HG02678 (cell line): ENCODE measurements around the gene OR2J3.
"Not testable (repeated sequence)": the region's sequence is repeated elsewhere in the genome, so short reads cannot be mapped to it uniquely, and the experiment has no call there.

ENCODE experiments used
- ATAC-seq: cut with Tn5 transposase; IDR thresholded peaks from one replicate; pipeline ENCODE4 v1.9.1; 2021; ENCODE audit warnings: mild to moderate bottlenecking, moderate library complexity; ENCODE audit not compliant: unreplicated experiment

OR2J3 gene

DNA sequence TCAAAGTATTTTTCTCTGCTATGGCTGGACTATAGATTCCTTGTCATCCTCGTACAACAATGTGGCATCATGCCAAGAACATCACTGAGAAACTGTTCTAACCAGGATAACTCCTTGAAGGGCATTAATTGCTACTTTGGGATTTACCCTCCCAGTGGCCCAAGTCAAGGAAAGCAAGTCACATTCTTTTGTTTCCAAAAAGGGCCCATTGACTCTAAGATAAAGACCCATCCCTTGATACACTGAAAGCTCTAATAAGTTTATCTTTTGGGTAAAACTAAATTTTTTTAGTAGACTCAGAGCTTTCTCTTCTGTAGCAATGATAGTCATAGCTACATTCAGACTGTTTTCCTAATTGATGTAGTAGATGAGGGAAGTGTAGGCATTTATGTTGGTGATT, at the start of gene OR2J3:
TSS of gene OR2J3 (plus strand) at position 301 of the 400 bp plus-strand sequence. CDS start 3,833 bp downstream, outside the sequence.
- no peak for ATAC-seq

DNA sequence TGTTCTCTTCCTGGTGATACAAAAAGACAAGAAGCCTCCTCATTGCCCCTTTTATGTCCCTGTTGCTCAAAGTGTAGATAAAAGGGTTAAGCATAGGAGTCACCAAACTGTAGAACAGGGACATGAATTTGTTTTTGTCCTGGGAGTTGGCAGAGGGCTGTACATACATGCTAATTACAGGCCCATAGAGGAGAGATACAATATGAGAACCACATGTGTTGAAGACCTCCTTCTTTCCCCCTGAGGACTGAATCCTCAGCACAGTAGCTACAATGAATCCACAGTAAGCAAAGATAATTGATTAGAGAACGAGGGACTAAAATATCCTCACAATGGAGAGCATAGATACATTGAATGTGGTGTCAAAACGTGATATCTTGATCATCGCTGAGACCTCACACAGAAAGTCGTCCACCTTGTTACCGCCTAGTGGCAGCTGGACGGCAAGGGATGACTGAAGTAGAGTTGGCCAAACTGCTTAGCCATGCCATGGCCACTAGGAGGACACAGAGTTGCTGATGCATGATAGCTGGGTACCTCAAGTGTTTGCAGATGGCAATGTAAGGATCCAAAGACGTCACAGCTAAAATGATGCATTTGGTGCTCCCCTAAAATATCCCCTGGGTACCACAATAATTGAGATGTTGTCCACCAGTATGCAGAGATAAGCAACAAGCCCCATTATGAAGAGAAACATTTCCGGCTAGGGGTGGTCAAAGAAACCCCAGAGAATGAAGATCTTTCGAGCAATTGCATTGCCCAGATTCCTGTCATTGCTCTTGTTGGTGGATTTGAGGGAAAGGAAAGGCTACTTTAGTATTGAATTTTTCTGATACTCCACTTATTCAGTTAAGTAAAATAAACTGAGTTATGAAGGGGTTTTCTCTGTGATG, 35.8 kb upstream of the OR2J3 start:
- ATAC-seq = peak; percentile 62

GRCh38 chr6:29079203-29079602, 28.7 kb upstream of the OR2J3 start:
- no peak for ATAC-seq

GRCh38 chr6:29081312-29081711, 26.5 kb upstream of the OR2J3 start:
- no peak for ATAC-seq

- no peak for ATAC-seq
These were observed 25.4 kb upstream of the OR2J3 start for GRCh38 chr6:29082457-29082856.

DNA sequence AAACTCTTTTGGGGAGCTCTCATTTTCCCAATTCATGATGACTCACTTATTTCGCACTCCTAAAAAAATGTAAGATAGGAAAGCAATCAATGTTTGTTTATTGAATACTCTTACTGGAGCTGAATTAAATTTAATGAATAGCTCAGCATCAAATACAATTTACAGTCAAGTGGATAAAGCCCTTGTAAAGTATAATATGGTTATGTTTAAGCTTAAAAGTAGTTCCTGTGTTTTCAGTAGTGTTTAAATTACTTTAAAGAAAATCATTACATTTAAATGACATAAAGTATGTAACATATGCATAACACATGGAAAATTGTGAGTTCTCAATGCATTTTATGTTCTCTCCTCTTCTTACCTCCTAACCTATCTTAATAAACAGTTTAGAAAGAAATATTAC, 20.6 kb upstream of the OR2J3 start, which contains the start of gene OR2B3:
TSS of gene OR2B3 (minus strand) at position 101 of the 400 bp plus-strand sequence. CDS start at position 36, 65 bp downstream.
- no peak for ATAC-seq

- ATAC-seq = no peak
These were observed 14.9 kb upstream of the OR2J3 start for GRCh38 chr6:29092957-29093356.

GRCh38 chr6:29097803-29098202, 10.1 kb upstream of the OR2J3 start:
- no peak for ATAC-seq

DNA sequence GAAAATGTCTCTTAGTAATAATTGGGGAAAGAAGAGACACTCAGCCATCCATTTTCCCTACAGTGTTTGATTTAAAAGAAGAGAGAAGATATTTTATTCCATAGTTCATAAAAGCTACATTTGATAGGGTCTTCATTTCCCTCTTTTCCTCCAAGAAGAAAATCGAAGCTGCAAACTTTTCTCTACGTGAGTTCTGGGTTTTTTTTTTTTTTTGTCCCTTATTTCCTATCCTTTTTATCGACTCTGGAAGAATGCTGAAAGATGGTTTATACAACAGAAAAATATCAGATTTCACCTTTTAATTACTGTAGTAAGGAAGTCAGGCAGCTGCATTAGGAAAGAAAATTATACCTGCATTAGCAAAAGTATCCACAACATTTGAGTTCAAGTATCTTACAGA, 8.7 kb upstream of the OR2J3 start, which contains the start of gene OR2J1:
TSS of gene OR2J1 (plus strand) at position 301 of the 400 bp plus-strand sequence. CDS start 1,453 bp downstream, outside the sequence.
- no peak for ATAC-seq

DNA sequence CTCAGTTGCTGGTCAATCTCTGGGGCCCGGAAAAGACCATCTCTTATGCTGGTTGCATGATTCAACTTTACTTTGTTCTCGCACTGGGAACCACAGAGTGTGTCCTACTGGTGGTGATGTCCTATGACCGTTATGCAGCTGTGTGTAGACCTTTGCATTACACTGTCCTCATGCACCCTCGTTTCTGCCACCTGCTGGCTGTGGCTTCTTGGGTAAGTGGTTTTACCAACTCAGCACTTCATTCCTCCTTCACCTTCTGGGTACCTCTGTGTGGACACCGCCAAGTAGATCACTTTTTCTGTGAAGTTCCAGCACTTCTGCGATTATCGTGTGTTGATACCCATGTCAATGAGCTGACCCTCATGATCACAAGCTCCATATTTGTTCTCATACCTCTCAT, 4.3 kb downstream of the OR2J3 start:
- ATAC-seq = no peak

GRCh38 chr6:29114964-29115363, 7.1 kb downstream of the OR2J3 start:
- not testable (repeated sequence) for ATAC-seq

DNA sequence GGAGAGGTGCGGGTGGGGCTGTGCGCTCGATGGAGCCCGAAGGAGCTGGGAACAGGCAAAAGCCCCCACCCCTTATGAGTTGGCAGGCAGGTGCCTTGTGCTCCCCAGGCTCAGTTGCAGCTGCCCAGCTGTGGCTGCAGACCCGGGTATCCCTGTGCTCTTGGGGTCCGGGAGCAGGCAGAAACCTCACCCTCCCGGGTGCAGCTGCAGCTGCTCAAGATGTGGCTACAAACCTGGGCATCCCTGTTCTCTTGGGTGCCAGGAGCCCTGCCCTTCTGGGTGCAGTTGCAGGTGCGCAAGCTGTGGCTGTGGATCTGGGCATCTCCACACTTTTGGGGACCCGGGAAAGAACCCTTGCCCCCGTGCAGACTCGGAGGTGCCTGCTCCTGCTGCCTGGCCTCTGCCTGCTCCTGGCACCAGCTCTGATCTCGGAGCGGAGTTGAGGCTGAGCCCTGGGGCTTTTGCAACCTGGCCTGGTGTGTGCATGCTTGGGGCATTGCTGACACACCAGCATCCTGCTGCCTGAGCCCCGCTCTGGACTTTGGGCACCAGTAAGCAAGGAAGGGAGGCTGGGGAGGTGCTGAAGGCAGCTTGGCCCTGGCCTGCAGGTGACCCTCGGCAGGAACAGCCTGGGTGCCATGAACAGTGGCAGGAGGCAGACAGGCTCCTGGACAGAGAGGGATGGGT, 21.6 kb downstream of the OR2J3 start:
- no peak for ATAC-seq

- no peak for ATAC-seq
These were observed 22.8 kb downstream of the OR2J3 start for GRCh38 chr6:29130644-29131043.

DNA sequence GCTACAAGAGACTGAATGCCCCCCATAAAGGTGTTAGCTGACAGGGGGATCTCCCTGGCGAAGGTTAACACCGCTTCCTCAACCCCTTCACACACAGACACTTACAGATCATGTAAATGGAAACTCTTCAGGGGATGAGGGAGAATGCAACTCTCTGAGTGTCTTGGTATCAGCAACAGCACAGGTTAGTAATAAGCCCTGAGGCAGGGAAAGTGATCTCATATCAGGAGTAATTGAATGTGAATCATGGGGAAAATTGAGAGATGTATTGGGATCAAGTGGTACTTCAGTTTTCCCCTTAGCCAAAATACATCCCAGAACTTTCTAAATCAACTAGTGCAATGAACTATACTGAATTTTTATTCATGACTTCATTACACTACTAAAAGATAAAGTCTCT, 23.8 kb downstream of the OR2J3 start:
- ATAC-seq = no peak

- no peak for ATAC-seq
These were observed 29.9 kb downstream of the OR2J3 start for GRCh38 chr6:29137724-29138123.

DNA sequence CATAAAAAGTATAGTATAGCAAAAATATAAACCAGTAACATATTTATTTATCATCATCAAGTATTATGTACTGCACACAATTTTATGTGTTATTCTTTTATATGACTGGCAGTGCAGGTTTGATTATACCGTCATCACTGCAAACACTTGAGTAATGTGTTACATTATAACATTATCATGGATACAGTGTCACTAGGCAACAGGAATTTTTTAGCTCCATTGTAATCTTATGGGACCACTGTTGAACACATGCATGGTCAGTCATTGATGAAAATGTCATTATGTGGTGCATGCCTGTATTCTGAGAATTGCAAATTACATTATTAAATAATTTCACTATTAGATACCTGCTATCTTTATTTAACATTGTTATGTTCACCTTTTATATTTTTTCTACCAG, 33.7 kb downstream of the OR2J3 start:
- ATAC-seq = no peak

DNA sequence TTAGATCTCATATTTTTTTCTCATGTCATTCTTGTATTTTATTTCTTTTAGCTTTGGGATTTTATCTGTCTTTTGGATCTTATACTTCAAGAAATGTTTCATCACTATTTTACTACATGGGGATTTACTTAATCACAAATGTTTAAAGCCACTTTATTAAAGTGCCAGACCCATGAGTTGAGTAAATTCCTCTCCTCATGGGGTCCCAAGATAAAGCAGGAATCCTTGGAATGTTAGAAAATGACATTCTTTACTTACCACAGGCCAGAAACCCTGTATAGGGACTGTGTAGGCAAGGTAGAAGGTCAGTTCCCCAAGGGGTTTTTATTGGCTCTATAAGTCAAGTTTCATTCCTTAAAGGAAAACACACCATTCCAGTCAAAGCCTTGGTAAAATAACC, 34.5 kb downstream of the OR2J3 start:
- no peak for ATAC-seq

- ATAC-seq = no peak
These were observed 38.3 kb downstream of the OR2J3 start for GRCh38 chr6:29146179-29146578.

DNA sequence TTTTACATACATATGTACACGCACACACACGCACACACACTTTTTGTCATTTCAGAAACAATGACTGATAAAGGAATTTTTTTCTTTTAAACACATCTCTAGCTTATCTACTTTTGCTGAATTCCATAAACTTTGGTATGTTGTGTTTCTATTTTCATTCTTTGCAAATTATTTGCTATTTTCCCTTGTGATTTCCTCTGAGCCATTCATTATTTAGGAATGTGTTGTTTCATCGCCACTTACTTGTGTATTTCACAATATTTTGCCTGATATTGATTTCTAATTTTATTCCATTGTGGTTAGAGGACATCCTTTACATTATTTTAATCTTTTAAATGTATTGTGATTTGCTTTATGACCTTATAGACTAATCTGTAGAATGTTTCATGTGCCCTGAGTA, 39.2 kb downstream of the OR2J3 start:
- ATAC-seq = no peak

DNA sequence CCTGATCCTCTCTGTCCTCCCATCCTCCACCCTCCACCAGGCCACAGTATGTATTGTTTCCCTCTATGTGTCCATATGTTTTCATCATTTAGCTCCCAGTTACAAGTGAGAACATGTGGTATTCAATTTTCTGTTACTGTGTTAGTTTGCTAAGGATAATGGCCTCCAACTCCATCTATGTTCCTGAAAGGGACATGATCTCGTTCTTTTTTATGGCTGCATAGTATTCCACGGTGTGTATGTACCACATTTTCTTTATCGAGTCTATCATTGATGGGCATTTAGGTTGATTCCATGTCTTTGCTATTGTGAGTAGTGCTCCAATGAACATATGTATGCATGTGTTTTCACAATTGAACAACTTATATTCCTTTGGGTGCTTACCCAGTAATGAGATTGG, 41.6 kb downstream of the OR2J3 start:
- not testable (repeated sequence) for ATAC-seq

- no peak for ATAC-seq
These were observed 45.2 kb downstream of the OR2J3 start for GRCh38 chr6:29153083-29153482.

GRCh38 chr6:29155182-29155581, 47.3 kb downstream of the OR2J3 start:
- not testable (repeated sequence) for ATAC-seq
